Ishikawa (cell line): Measurements from ENCODE around the gene COASY.

Source experiments
- CEBPB ChIP-seq: IDR thresholded peaks from 2 replicates; pipeline ENCODE4 v1.6.1; 2012
- CREB1 ChIP-seq: IDR thresholded peaks from 2 replicates; pipeline ENCODE4 v1.6.1; 2012; ENCODE audit warnings: low read depth
- EGR1 ChIP-seq: IDR thresholded peaks from 2 replicates; pipeline ENCODE4 v1.6.1; 2012
- EP300 ChIP-seq: IDR thresholded peaks from 2 replicates; pipeline ENCODE4 v1.6.1; 2012; ENCODE audit warnings: borderline replicate concordance
- FOXM1 ChIP-seq: IDR thresholded peaks from 2 replicates; pipeline ENCODE4 v1.6.1; 2012; ENCODE audit warnings: low read depth, borderline replicate concordance
- MAX ChIP-seq: IDR thresholded peaks from 2 replicates; pipeline ENCODE4 v1.6.1; 2012
- NFIC ChIP-seq: IDR thresholded peaks from 2 replicates; pipeline ENCODE4 v1.6.1; 2012
- RAD21 ChIP-seq: IDR thresholded peaks from 2 replicates; pipeline ENCODE4 v1.6.1; 2012; ENCODE audit warnings: low read depth
- REST ChIP-seq: IDR thresholded peaks from 2 replicates; pipeline ENCODE4 v1.6.1; 2012; ENCODE audit warnings: low read depth, mild to moderate bottlenecking
- TAF1 ChIP-seq: IDR thresholded peaks from 2 replicates; pipeline ENCODE4 v1.6.1; 2012; ENCODE audit warnings: low read depth, mild to moderate bottlenecking
- TCF12 ChIP-seq: IDR thresholded peaks from 2 replicates; pipeline ENCODE4 v1.6.1; 2012; ENCODE audit warnings: low read depth
- TEAD4 ChIP-seq: IDR thresholded peaks from 2 replicates; pipeline ENCODE4 v1.6.1; 2012
- USF1 ChIP-seq: IDR thresholded peaks from 2 replicates; pipeline ENCODE4 v1.6.1; 2012
- YY1 ChIP-seq: IDR thresholded peaks from 2 replicates; pipeline ENCODE4 v1.6.1; 2012; ENCODE audit warnings: low read depth
- ZBTB7A ChIP-seq: IDR thresholded peaks from 2 replicates; pipeline ENCODE4 v1.6.1; 2012; ENCODE audit warnings: low read depth

COASY gene

GRCh38 chr17:42585353-42585752 is 23.4 kb downstream of the COASY start:
- TF ChIP-seq MAX = no peak
- TF ChIP-seq RAD21 = no peak
- no peak for TF ChIP-seq REST
- TF ChIP-seq TAF1 = no peak
- TF ChIP-seq YY1 = no peak
- no peak for TF ChIP-seq TEAD4
- TF ChIP-seq FOXM1 = no peak
- no peak for TF ChIP-seq EP300
- TF ChIP-seq TCF12 = no peak
- TF ChIP-seq CEBPB = no peak
- TF ChIP-seq EGR1 = no peak
- no peak for TF ChIP-seq USF1
- no peak for TF ChIP-seq ZBTB7A
- no peak for TF ChIP-seq NFIC
- TF ChIP-seq CREB1 = no peak

GRCh38 chr17:42586514-42587230 is 24.7 kb downstream of the COASY start:
- TF ChIP-seq USF1 (no peak), RAD21 (no peak), YY1 (no peak), CREB1 (no peak), REST (no peak), CEBPB (no peak), ZBTB7A (no peak), EGR1 (no peak), MAX (no peak), TAF1 (no peak), TCF12 (no peak), NFIC (no peak), FOXM1 (no peak), EP300 (no peak), TEAD4 (no peak)

GRCh38 chr17:42590886-42591285 is 28.9 kb downstream of the COASY start:
- TF ChIP-seq USF1 = no peak
- no peak for TF ChIP-seq MAX
- no peak for TF ChIP-seq ZBTB7A
- no peak for TF ChIP-seq REST
- TF ChIP-seq EGR1 = no peak
- no peak for TF ChIP-seq TEAD4
- no peak for TF ChIP-seq TAF1
- TF ChIP-seq TCF12 = no peak
- TF ChIP-seq NFIC = no peak
- no peak for TF ChIP-seq YY1
- TF ChIP-seq FOXM1 = no peak
- TF ChIP-seq CEBPB = no peak
- no peak for TF ChIP-seq EP300
- TF ChIP-seq RAD21 = no peak
- TF ChIP-seq CREB1 = no peak
